ENCODE measurements around the gene RAD51B. TPM values are rescaled to one million over a fixed set of nuclear protein-coding genes. Genes with fewer than 3 reads are reported as not detected.
A peak's percentile ranks its signal among the peaks of the same experiment; 100 is the strongest.

Gene RAD51B
- total RNA-seq, 1 donor from 2014 or later: 38.6 TPM

DNA sequence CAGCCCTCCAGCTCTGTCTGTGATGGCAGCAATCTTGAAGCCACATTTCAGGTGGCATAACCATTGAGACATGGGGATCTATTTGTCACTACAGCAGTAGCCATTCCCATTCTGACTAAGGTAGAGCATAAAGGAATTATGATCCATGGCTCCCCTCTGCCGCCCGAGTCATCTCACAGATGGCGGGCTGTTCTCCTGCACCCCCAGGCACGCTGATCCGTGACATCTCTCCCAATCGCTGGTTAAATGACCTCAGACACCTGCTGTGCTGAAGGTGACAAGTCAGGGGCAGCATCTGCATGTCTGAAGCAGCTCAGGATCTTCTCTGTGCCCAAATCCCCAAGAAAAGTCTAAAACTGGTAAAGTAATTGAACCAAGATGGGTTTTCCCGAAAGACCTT is 849.0 kb downstream of the RAD51B start:
- no peaks in the 10 kb centered on the region for H3K27me3 ChIP-seq (ENCODE audit: control insufficient read depth in 3 of 3, insufficient read depth in 3 of 3, low read length in 3 of 3)
- H3K9ac ChIP-seq (ENCODE audit: low read depth in 1 of 3, low read length in 3 of 3): no peak overlapping the region
- no peaks in the 10 kb centered on the region for H3K36me3 ChIP-seq (ENCODE audit: control insufficient read depth in 3 of 3, insufficient read depth in 3 of 3, low read length in 3 of 3)
- H3K4me3 ChIP-seq (ENCODE audit: low read length in 3 of 3): no peak overlapping the region
- H3K27ac ChIP-seq (ENCODE audit: low read depth, low read length): peak overlapping the region; percentile 62
- H3K9me3 ChIP-seq (ENCODE audit: control insufficient read depth in 3 of 3, low read length in 3 of 3): no peaks in the 10 kb centered on the region
- peaks cover 69 to 77% (median 69%) of the 10 kb centered on the region in 3 donors for H3K4me1 ChIP-seq (ENCODE audit: control insufficient read depth in 3 of 3, insufficient read depth in 3 of 3, low read length in 3 of 3)

DNA sequence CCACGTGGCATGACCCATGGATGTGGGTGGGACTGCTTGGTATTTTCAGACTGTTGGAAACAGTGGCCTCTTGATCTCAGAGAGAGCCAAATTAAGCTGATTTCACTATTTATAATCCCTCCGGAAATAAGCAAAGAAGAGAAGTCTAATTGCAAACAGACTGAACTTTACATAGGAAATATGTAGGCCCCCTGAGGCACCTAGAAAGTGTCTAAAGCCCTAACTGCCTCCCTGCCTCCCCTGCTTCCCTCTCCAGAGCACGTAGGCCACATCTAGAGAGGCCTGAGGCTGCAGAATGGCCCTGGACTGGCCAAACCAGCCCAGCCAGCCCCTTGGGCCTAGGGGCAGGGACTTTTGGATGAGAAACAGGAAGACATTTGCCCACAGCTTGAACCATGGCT is 849.5 kb downstream of the RAD51B start:
- Histone ChIP-seq H3K4me1 (ENCODE audit: control insufficient read depth in 3 of 3, insufficient read depth in 3 of 3, low read length in 3 of 3) (peaks cover 66 to 77% (median 69%) of the 10 kb centered on the region in 3 donors), H3K9me3 (ENCODE audit: control insufficient read depth in 3 of 3, low read length in 3 of 3) (no peaks in the 10 kb centered on the region), H3K27ac (ENCODE audit: low read depth, low read length) (peak overlapping the region; percentile 62), H3K4me3 (ENCODE audit: low read length in 3 of 3) (no peak overlapping the region), H3K27me3 (ENCODE audit: control insufficient read depth in 3 of 3, insufficient read depth in 3 of 3, low read length in 3 of 3) (no peaks in the 10 kb centered on the region), H3K36me3 (ENCODE audit: control insufficient read depth in 3 of 3, insufficient read depth in 3 of 3, low read length in 3 of 3) (no peaks in the 10 kb centered on the region), H3K9ac (ENCODE audit: low read depth in 1 of 3, low read length in 3 of 3) (no peak overlapping the region)

DNA sequence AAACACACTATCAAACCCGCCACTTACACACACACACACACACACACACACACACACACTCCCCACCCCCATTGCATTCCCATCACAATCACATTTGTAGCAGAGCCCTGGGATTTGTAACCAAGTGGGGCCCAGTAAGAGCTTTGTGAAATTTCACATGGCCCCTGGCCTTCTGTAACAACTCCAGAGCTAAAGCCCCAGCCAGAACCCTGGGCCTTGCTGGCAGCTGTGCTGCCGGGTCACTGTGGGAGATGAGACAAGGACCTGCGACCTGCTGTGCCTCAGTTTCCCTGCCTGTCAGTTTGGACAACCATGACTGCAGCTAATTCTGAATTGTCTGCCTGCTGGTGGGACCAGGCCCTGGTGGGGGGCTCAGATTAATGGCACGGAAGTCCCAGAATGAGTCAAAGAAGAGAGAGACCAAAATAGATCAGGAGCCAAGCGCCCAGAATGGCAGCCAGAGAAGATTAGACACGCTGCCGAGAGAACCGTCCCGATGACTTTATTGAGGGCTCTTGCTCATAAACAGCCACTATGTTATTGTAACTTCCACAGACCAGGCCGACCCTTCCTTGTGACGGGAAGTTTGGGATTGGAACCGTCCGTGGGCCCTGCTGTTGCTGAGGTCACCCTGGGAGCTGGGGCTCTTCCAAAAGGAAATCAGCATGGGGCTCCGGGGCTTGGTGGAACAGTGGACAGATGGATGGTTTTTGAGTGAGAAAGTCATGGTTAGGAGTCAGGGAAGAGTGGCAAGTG is 850.2 kb downstream of the RAD51B start:
- Histone ChIP-seq H3K27me3 (ENCODE audit: control insufficient read depth in 3 of 3, insufficient read depth in 3 of 3, low read length in 3 of 3) (no peaks in the 10 kb centered on the region), H3K9me3 (ENCODE audit: control insufficient read depth in 3 of 3, low read length in 3 of 3) (no peaks in the 10 kb centered on the region), H3K36me3 (ENCODE audit: control insufficient read depth in 3 of 3, insufficient read depth in 3 of 3, low read length in 3 of 3) (no peaks in the 10 kb centered on the region), H3K9ac (ENCODE audit: low read depth in 1 of 3, low read length in 3 of 3) (peak overlapping the region in 1 of 3 donors; percentile 9), H3K27ac (ENCODE audit: low read depth, low read length) (peak overlapping the region; percentile 62), H3K4me1 (ENCODE audit: control insufficient read depth in 3 of 3, insufficient read depth in 3 of 3, low read length in 3 of 3) (peaks cover 61 to 71% (median 62%) of the 10 kb centered on the region in 3 donors), H3K4me3 (ENCODE audit: low read length in 3 of 3) (no peak overlapping the region)

DNA sequence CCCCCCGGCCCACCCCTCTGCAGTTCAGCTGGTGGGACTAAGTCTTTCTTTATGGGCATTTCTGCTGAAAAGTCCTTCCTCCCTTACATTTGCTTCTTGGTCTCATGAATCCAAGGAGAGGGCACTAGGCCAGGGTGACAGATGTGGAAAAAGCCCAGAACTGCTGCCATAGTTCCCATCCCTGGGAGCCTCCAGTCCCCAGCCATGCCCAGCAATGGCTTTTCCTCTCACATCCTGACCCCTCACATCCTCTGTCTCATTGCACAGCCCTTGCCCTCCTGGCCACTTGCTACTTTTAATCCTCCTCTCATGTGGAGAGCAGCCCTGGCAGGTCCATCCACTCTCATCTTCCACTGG is 850.8 kb downstream of the RAD51B start:
- Histone ChIP-seq H3K9ac (ENCODE audit: low read depth in 1 of 3, low read length in 3 of 3) (no peak overlapping the region), H3K4me3 (ENCODE audit: low read length in 3 of 3) (no peak overlapping the region), H3K27ac (ENCODE audit: low read depth, low read length) (peak overlapping the region; percentile 62), H3K36me3 (ENCODE audit: control insufficient read depth in 3 of 3, insufficient read depth in 3 of 3, low read length in 3 of 3) (no peaks in the 10 kb centered on the region), H3K4me1 (ENCODE audit: control insufficient read depth in 3 of 3, insufficient read depth in 3 of 3, low read length in 3 of 3) (peaks cover 57 to 66% (median 58%) of the 10 kb centered on the region in 3 donors), H3K27me3 (ENCODE audit: control insufficient read depth in 3 of 3, insufficient read depth in 3 of 3, low read length in 3 of 3) (no peaks in the 10 kb centered on the region), H3K9me3 (ENCODE audit: control insufficient read depth in 3 of 3, low read length in 3 of 3) (no peaks in the 10 kb centered on the region)

DNA sequence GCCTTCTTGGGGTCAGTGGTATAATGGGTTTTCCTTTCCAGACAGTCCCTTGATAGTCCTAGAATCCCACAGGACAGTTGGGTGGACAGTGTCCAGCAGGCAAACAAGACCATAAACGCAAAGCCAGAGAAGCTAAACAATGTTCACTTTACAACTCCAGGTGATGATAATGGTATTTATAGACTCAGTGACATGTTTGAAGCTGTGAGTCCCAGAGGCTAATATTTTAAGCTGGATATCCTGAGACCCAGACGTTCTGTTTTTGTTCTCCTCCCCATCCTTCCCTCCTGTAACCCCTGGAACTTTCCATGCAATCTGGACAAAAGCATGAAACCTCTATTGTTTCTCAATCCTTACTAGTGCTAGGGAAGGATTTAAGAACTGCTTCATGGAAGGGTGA is 852.3 kb downstream of the RAD51B start:
- Histone ChIP-seq H3K27me3 (ENCODE audit: control insufficient read depth in 3 of 3, insufficient read depth in 3 of 3, low read length in 3 of 3) (no peaks in the 10 kb centered on the region), H3K4me3 (ENCODE audit: low read length in 3 of 3) (no peak overlapping the region), H3K9me3 (ENCODE audit: control insufficient read depth in 3 of 3, low read length in 3 of 3) (no peaks in the 10 kb centered on the region), H3K9ac (ENCODE audit: low read depth in 1 of 3, low read length in 3 of 3) (no peak overlapping the region), H3K36me3 (ENCODE audit: control insufficient read depth in 3 of 3, insufficient read depth in 3 of 3, low read length in 3 of 3) (no peaks in the 10 kb centered on the region), H3K4me1 (ENCODE audit: control insufficient read depth in 3 of 3, insufficient read depth in 3 of 3, low read length in 3 of 3) (peaks cover 44 to 53% (median 45%) of the 10 kb centered on the region in 3 donors), H3K27ac (ENCODE audit: low read depth, low read length) (peak overlapping the region; percentile 62)

DNA sequence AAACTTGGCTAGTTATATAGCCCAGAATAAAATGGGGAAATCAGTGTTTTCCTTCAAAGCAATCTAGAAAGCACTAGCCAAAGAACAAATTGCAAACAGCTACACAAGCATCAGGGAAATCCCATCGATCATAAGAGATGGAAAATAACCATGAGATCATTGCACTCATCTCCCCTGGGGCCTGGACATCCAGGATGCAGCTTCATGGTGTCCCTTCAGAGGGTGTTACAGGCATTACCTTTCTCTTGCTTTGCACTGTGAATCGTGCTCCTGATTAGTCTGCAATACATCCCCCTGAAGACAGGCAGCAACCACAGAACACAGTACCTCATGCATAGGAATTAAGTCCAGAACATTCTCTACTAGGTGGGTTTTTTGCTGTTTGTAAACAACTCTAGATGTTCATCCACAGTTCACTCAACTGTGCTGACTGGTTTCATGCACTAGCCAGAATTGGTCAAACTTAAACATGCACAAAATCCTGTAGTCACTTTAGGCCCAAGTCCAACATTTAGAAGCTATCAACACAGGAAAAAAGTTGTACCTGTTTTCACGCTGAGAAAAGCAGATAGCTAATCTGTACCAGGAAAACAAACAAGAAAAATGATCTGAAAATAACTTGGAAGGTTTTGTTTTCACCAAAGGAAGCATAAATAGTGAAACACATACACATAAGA is 853.2 kb downstream of the RAD51B start:
- H3K4me1 ChIP-seq (ENCODE audit: control insufficient read depth in 3 of 3, insufficient read depth in 3 of 3, low read length in 3 of 3): peaks cover 43 to 45% (median 44%) of the 10 kb centered on the region in 3 donors

DNA sequence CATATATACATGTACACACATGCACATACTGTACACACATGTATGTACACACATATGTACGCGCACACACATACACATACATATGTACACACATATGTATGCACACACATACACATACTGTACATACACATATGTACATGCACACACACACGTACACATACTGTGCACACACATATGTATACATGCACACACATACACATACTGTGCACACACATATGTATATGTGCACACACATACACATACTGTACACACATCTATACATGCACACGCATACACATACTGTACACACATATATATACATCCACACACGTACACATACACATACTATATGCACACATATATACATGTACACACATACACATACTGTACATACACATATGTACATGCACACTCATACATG is 853.9 kb downstream of the RAD51B start:
- H3K4me1 ChIP-seq (ENCODE audit: control insufficient read depth in 3 of 3, insufficient read depth in 3 of 3, low read length in 3 of 3): peaks cover 39 to 42% (median 41%) of the 10 kb centered on the region in 3 donors
- H3K27ac ChIP-seq (ENCODE audit: low read depth, low read length): no peak overlapping the region
- no peaks in the 10 kb centered on the region for H3K36me3 ChIP-seq (ENCODE audit: control insufficient read depth in 3 of 3, insufficient read depth in 3 of 3, low read length in 3 of 3)

More for the DNA sequence above, 853.2 kb downstream of the RAD51B start:
- Histone ChIP-seq H3K9me3 (ENCODE audit: control insufficient read depth in 3 of 3, low read length in 3 of 3) (no peaks in the 10 kb centered on the region), H3K9ac (ENCODE audit: low read depth in 1 of 3, low read length in 3 of 3) (no peak overlapping the region), H3K4me3 (ENCODE audit: low read length in 3 of 3) (no peak overlapping the region), H3K27me3 (ENCODE audit: control insufficient read depth in 3 of 3, insufficient read depth in 3 of 3, low read length in 3 of 3) (no peaks in the 10 kb centered on the region), H3K36me3 (ENCODE audit: control insufficient read depth in 3 of 3, insufficient read depth in 3 of 3, low read length in 3 of 3) (no peaks in the 10 kb centered on the region), H3K27ac (ENCODE audit: low read depth, low read length) (peak overlapping the region; percentile 62)

DNA sequence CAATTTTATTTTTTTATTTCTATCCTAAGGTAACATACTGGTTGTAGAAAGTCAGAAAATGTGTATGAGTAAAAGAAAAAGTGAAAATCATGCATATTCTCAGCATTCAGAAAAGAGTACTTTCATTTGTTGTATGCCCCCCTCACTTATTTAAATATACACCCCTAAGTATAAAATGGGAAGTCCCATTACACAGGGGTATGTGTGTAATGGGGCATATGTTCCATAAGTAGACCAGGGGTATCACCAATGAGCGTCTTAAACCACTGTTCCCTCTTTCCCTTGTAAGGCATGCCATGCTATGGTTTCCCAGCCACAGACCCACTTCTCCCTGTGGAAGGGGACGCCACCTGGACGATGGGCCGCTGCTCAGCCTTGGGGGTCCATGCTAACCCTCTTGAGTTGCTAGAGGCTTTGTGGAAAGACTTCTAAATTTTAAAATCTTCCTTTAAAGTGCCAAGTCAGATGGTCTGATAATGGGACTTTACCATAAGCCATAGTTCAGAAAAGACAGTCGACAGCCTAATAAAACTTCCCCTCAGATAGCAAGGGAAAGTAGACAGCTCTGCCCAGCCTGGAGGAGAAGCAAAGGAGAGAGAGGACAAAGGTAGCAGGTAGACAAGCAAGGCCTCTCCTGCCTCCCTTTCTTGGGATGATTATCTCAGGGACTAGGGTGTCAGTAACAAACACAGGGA is 855.1 kb downstream of the RAD51B start:
- Histone ChIP-seq H3K4me1 (ENCODE audit: control insufficient read depth in 3 of 3, insufficient read depth in 3 of 3, low read length in 3 of 3) (peaks cover 32 to 33% (median 33%) of the 10 kb centered on the region in 3 donors), H3K27ac (ENCODE audit: low read depth, low read length) (no peak overlapping the region), H3K9ac (ENCODE audit: low read depth in 1 of 3, low read length in 3 of 3) (no peak overlapping the region), H3K27me3 (ENCODE audit: control insufficient read depth in 3 of 3, insufficient read depth in 3 of 3, low read length in 3 of 3) (no peaks in the 10 kb centered on the region), H3K36me3 (ENCODE audit: control insufficient read depth in 3 of 3, insufficient read depth in 3 of 3, low read length in 3 of 3) (no peaks in the 10 kb centered on the region), H3K4me3 (ENCODE audit: low read length in 3 of 3) (no peak overlapping the region), H3K9me3 (ENCODE audit: control insufficient read depth in 3 of 3, low read length in 3 of 3) (no peaks in the 10 kb centered on the region)

More for the DNA sequence above, 853.9 kb downstream of the RAD51B start:
- Histone ChIP-seq H3K9ac (ENCODE audit: low read depth in 1 of 3, low read length in 3 of 3) (no peak overlapping the region), H3K27me3 (ENCODE audit: control insufficient read depth in 3 of 3, insufficient read depth in 3 of 3, low read length in 3 of 3) (no peaks in the 10 kb centered on the region), H3K4me3 (ENCODE audit: low read length in 3 of 3) (no peak overlapping the region), H3K9me3 (ENCODE audit: control insufficient read depth in 3 of 3, low read length in 3 of 3) (no peaks in the 10 kb centered on the region)

DNA sequence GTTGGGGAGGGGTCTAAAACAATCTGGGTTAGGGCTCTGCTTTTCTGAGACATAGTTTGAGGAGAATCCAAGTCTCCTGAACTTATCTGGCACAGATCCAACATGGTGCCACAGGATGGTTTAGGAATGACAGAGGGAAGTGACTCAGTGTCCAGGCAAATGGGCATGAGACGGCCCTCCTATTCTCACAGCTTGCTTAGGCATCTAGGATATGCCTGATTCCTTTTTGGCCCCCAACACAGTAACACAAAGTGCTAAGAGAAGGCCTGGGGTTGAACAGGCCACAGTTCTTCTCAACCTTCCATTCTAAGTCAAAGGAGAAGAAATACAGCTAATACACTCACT is 855.6 kb downstream of the RAD51B start:
- Histone ChIP-seq H3K27ac (ENCODE audit: low read depth, low read length) (no peak overlapping the region), H3K27me3 (ENCODE audit: control insufficient read depth in 3 of 3, insufficient read depth in 3 of 3, low read length in 3 of 3) (no peaks in the 10 kb centered on the region), H3K4me3 (ENCODE audit: low read length in 3 of 3) (no peak overlapping the region), H3K9me3 (ENCODE audit: control insufficient read depth in 3 of 3, low read length in 3 of 3) (no peaks in the 10 kb centered on the region), H3K4me1 (ENCODE audit: control insufficient read depth in 3 of 3, insufficient read depth in 3 of 3, low read length in 3 of 3) (peaks cover 27% of the 10 kb centered on the region in 3 donors), H3K36me3 (ENCODE audit: control insufficient read depth in 3 of 3, insufficient read depth in 3 of 3, low read length in 3 of 3) (no peaks in the 10 kb centered on the region), H3K9ac (ENCODE audit: low read depth in 1 of 3, low read length in 3 of 3) (no peak overlapping the region)

DNA sequence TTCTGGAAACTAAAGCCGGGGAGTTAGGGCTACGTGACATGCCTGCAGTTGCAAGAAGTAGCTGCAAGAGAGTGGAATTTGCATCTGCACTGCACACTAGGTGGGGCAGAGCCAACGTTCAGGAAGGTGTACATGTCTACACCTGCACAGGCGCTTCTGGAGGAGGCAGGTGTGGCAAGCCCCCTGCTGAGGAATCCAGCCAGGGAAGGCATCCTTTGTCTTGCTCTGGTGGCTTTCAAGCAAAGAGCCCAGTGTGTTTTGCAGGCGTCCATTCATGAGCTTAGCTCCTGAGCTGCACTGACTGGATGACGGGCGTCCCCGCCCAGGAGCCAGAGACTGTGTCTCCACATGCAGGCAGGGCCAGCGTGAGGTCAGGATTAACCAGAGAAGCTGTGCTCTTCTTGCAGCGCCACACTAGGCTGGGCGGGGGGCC is 856.9 kb downstream of the RAD51B start:
- Histone ChIP-seq H3K36me3 (ENCODE audit: control insufficient read depth in 3 of 3, insufficient read depth in 3 of 3, low read length in 3 of 3) (no peaks in the 10 kb centered on the region), H3K9ac (ENCODE audit: low read depth in 1 of 3, low read length in 3 of 3) (no peak overlapping the region), H3K9me3 (ENCODE audit: control insufficient read depth in 3 of 3, low read length in 3 of 3) (no peaks in the 10 kb centered on the region), H3K27ac (ENCODE audit: low read depth, low read length) (no peak overlapping the region), H3K4me3 (ENCODE audit: low read length in 3 of 3) (no peak overlapping the region), H3K27me3 (ENCODE audit: control insufficient read depth in 3 of 3, insufficient read depth in 3 of 3, low read length in 3 of 3) (no peaks in the 10 kb centered on the region), H3K4me1 (ENCODE audit: control insufficient read depth in 3 of 3, insufficient read depth in 3 of 3, low read length in 3 of 3) (peaks cover 23 to 26% (median 25%) of the 10 kb centered on the region in 3 donors)
